Spinal cord (tissue), 10 donors: Measurements from ENCODE around the gene MRPL21. TPM values are rescaled to one million over a fixed set of nuclear protein-coding genes. Genes with fewer than 3 reads are reported as not detected.
"Not testable (repeated sequence)": the region's sequence is repeated elsewhere in the genome, so short reads cannot be mapped to it uniquely, and the experiment has no call there.

Experiments used
- DNase-seq, 6 donors: peaks; one replicate each; pipeline versions ENCODE4 v3.0.0 to v3.0.0-alpha.2; 2013 to 2015; ENCODE audit warnings: low spot score in 6 of 6, low read depth in 4 of 6
- H3K27ac ChIP-seq: one replicate; pipeline ENCODE4 v1.5.1; 2013; ENCODE audit warnings: low read depth, low read length, control low read depth
- H3K27me3 ChIP-seq: one replicate; pipeline ENCODE4 v1.6.1; 2013; ENCODE audit warnings: low read length; ENCODE audit not compliant: control insufficient read depth, insufficient read depth
- H3K36me3 ChIP-seq: one replicate; pipeline ENCODE4 v1.6.1; 2013; ENCODE audit warnings: low read length; ENCODE audit not compliant: control insufficient read depth, insufficient read depth
- H3K4me1 ChIP-seq: one replicate; pipeline ENCODE4 v1.6.1; 2013; ENCODE audit warnings: low read length; ENCODE audit not compliant: control insufficient read depth, insufficient read depth
- H3K4me3 ChIP-seq: one replicate; pipeline ENCODE4 v1.5.1; 2013; ENCODE audit warnings: low read depth, low read length, control low read depth
- H3K9me3 ChIP-seq: one replicate; pipeline ENCODE4 v1.6.1; 2013; ENCODE audit warnings: low read length; ENCODE audit not compliant: control insufficient read depth, insufficient read depth
- WGBS: methylation state at CpG from one replicate; pipeline ENCODE4 v1.1.5; 2013; ENCODE audit warnings: missing lambda C conversion rate; ENCODE audit not compliant: insufficient coverage; 5-methylcytosine and 5-hydroxymethylcytosine counted together
- polyA plus RNA-seq, 2 donors: library from polyadenylated mRNA; unstranded; fragments of 120-200 nt; gene quantifications; one replicate each; pipeline ENCODE4 v1.2.1, GENCODE V29; 2013; ENCODE audit not compliant: insufficient read length in 2 of 2
- total RNA-seq, 2 donors: library from RNA; depleted of rRNA in 1 of 2; stranded (reverse); fragments of 120-200 nt in 1 of 2; fragments of >200 nt in 1 of 2; gene quantifications; one replicate each; pipeline versions ENCODE4 v1.2.3 to v1.2.4, GENCODE V29; 2013 to 2014
- donor health status: healthy.

MRPL21 gene
- total and polyA plus RNA-seq, 4 donors, result 53.5 to 94.9 (median 80.4) TPM

GRCh38 chr11:68896171-68896959 is 7.3 kb downstream of the MRPL21 start:
- Histone ChIP-seq H3K4me1 (peaks cover 6% of the 10 kb centered on the region), H3K9me3 (no peaks in the 10 kb centered on the region), H3K27ac (no peak overlapping the region), H3K4me3 (no peak overlapping the region), H3K27me3 (no peaks in the 10 kb centered on the region), H3K36me3 (peaks cover 77% of the 10 kb centered on the region)
- WGBS, result 95% methylated on average over 17 of the region's 23 CpGs
- no peak for DNase-seq

GRCh38 chr11:68893282-68893681 is 10.3 kb downstream of the MRPL21 start:
- Histone ChIP-seq H3K9me3 (no peaks in the 10 kb centered on the region), H3K27ac (no peak overlapping the region), H3K4me1 (peaks cover 18% of the 10 kb centered on the region), H3K36me3 (peaks cover 74% of the 10 kb centered on the region), H3K27me3 (no peaks in the 10 kb centered on the region), H3K4me3 (no peak overlapping the region)
- 97% methylated on average over 5 of the region's 5 CpGs for WGBS
- no peak for DNase-seq

GRCh38 chr11:68892576-68892975 is 11.1 kb downstream of the MRPL21 start:
- DNase-seq, result no peak
- Histone ChIP-seq H3K4me1 (peaks cover 18% of the 10 kb centered on the region), H3K27me3 (no peaks in the 10 kb centered on the region), H3K9me3 (no peaks in the 10 kb centered on the region), H3K4me3 (no peak overlapping the region), H3K27ac (no peak overlapping the region), H3K36me3 (peaks cover 67% of the 10 kb centered on the region)
- 96% methylated on average over 20 of the region's 20 CpGs for WGBS

- Histone ChIP-seq H3K36me3 (peaks cover 55% of the 10 kb centered on the region), H3K4me1 (peaks cover 18% of the 10 kb centered on the region), H3K9me3 (no peaks in the 10 kb centered on the region), H3K4me3 (no peak overlapping the region), H3K27ac (peak overlapping the region; percentile 93), H3K27me3 (no peaks in the 10 kb centered on the region)
- WGBS, result 82% methylated on average over 15 of the region's 17 CpGs
- no peak for DNase-seq
Measured at GRCh38 chr11:68891351-68891948, 12.2 kb downstream of the MRPL21 start.

- Histone ChIP-seq H3K27me3 (no peaks in the 10 kb centered on the region), H3K27ac (peak overlapping the region; percentile 93), H3K36me3 (peaks cover 49% of the 10 kb centered on the region), H3K9me3 (no peaks in the 10 kb centered on the region), H3K4me1 (peaks cover 18% of the 10 kb centered on the region), H3K4me3 (no peak overlapping the region)
- peak in 2 of 6 donors; percentile 20 to 85 for DNase-seq
- WGBS, result 72% methylated on average over 17 of the region's 17 CpGs
Measured at GRCh38 chr11:68890490-68891231, 13.0 kb downstream of the MRPL21 start.

- Histone ChIP-seq H3K4me3 (no peak overlapping the region), H3K4me1 (peaks cover 18% of the 10 kb centered on the region), H3K27ac (peak overlapping the region; percentile 93), H3K27me3 (no peaks in the 10 kb centered on the region), H3K36me3 (peaks cover 42% of the 10 kb centered on the region), H3K9me3 (no peaks in the 10 kb centered on the region)
- peak in 2 of 6 donors; percentile 9 to 71 for DNase-seq
- WGBS, result 45% methylated on average over 15 of the region's 18 CpGs
Measured at GRCh38 chr11:68889948-68890446, 13.6 kb downstream of the MRPL21 start.

GRCh38 chr11:68884827-68885226 is 18.8 kb downstream of the MRPL21 start:
- not testable (repeated sequence) for H3K4me3 ChIP-seq, DNase-seq, H3K9me3 ChIP-seq, H3K27me3 ChIP-seq, H3K27ac ChIP-seq, H3K4me1 ChIP-seq
- H3K36me3 ChIP-seq, result peaks cover 14% of the 10 kb centered on the region
- WGBS, result 98% methylated on average over 14 of the region's 15 CpGs

GRCh38 chr11:68882391-68882790 is 21.2 kb downstream of the MRPL21 start:
- H3K27me3 ChIP-seq, result no peaks in the 10 kb centered on the region

GRCh38 chr11:68881320-68881719 is 22.3 kb downstream of the MRPL21 start:
- 100% methylated on average over 1 of the region's 2 CpGs for WGBS
- H3K4me1 ChIP-seq, result no peaks in the 10 kb centered on the region
- H3K36me3 ChIP-seq, result peaks cover 12% of the 10 kb centered on the region
- H3K4me3 ChIP-seq, result no peak overlapping the region
- H3K27ac ChIP-seq, result no peak overlapping the region
- H3K27me3 ChIP-seq, result no peaks in the 10 kb centered on the region
- no peaks in the 10 kb centered on the region for H3K9me3 ChIP-seq
- DNase-seq, result no peak

More at GRCh38 chr11:68882391-68882790, 21.2 kb downstream of the MRPL21 start:
- Histone ChIP-seq H3K9me3 (no peaks in the 10 kb centered on the region), H3K27ac (no peak overlapping the region), H3K36me3 (peaks cover 12% of the 10 kb centered on the region), H3K4me1 (no peaks in the 10 kb centered on the region), H3K4me3 (no peak overlapping the region)
- whole genome bisulfite sequencing, result 88% methylated on average over 5 of the region's 13 CpGs
- DNase-seq, result no peak
